ENCODE measurements around the gene ADGRD2. TPM values are rescaled to one million over a fixed set of nuclear protein-coding genes. Genes with fewer than 3 reads are reported as not detected.

The ADGRD2 gene
- total RNA-seq, 1 donor from 2014 or later, result not detected

GRCh38 chr9:124485936-124486335, 35.7 kb downstream of the ADGRD2 start:
- no peak overlapping the region for H3K27ac ChIP-seq (replicated peaks)
- DNase-seq, result no peak
- no peaks in the 10 kb centered on the region for H3K4me1 ChIP-seq
- no peaks in the 10 kb centered on the region for H3K9me3 ChIP-seq (replicated peaks)
- no peaks in the 10 kb centered on the region for H3K36me3 ChIP-seq
- H3K4me3 ChIP-seq, result no peak overlapping the region
- intact Hi-C loops (cut with micrococcal nuclease), result no loop called here
- no peak for TF ChIP-seq CTCF (IDR thresholded peaks at IDR 0.05; ENCODE audit: borderline replicate concordance)
- peaks cover 95% of the 10 kb centered on the region for H3K27me3 ChIP-seq (ENCODE audit: low read depth)

GRCh38 chr9:124486778-124487259, 36.6 kb downstream of the ADGRD2 start:
- no peak overlapping the region for H3K4me3 ChIP-seq
- no peaks in the 10 kb centered on the region for H3K36me3 ChIP-seq
- H3K27ac ChIP-seq (replicated peaks), result no peak overlapping the region
- no peaks in the 10 kb centered on the region for H3K4me1 ChIP-seq
- H3K9me3 ChIP-seq (replicated peaks), result no peaks in the 10 kb centered on the region
- intact Hi-C loops (cut with micrococcal nuclease), result no loop called here
- H3K27me3 ChIP-seq (ENCODE audit: low read depth), result peaks cover 95% of the 10 kb centered on the region
- no peak for DNase-seq
- TF ChIP-seq CTCF (IDR thresholded peaks at IDR 0.05; ENCODE audit: borderline replicate concordance), result no peak

DNA sequence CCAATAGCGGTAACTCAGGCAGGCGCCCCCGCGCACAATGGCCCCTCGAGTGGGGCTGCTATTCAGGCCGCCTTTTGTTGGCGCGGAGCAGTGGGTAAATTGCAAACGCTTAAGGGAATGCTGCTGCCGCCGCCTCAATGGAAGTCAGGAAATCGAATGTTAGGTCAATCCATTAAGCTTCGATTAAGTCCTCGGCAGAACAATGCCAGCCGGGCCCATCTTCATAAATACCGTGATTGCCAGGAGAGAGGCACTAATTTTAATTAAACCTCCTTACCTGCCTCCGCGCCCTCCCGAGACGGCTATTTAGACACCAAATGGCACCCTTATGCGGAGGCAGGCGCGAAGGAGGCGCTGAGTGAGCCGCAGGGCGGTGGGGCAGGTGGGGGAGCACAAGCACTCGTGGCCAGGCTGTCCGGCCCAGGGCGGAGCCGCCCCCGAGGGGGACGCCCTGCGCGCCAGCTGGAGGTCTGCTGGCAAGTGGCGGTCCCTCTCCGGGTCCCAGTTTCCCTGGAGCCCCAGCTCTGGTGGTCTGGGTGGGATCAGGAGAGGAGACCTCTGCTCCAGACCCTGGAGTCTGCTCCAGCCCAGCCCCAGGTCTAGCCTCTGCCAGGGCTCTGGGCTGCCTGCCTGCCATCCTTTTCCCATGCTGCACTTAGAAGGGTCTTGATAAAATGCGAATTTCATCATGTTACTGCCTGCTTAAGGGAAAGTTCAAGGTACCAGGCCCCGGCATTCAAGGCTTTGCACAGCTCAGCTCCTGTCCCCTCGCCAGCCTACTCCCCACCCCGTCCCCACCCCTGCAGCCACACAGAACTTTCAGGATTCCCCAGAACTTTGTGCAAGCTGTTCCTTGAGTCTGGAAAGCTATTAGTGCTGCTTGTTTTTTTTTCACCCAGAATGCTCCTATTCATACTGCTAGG, 37.3 kb downstream of the ADGRD2 start:
- DNase-seq, result no peak

DNA sequence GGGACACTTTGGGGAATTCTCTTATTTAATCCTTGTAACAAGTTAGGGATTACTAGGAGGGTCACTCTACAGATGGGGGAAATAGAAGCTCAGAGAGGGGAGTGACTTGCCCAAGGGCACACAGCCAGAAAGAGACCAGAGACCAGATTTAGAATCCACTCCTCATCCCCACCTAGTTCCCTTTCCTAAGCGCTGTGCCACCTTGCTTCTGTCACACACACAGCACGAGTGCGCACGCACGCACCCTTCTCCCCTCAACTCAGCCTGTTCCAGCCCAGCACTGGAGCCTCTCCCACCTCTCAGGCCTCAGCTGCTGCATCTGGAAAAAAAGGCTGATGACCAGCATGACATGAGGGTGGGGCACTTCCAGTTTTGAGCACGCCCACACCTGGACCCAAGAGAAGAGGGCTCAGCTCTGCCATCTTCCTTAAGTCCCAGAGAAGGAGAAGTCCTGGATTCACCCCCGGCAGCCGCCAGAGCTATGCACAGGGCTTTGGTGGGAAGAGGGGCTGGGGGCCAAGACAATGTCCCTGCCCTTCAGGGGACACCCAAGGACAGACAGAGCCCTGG, 38.5 kb downstream of the ADGRD2 start:
- H3K27me3 ChIP-seq (ENCODE audit: low read depth), result peaks cover 93% of the 10 kb centered on the region
- H3K9me3 ChIP-seq (replicated peaks), result no peaks in the 10 kb centered on the region
- no peak overlapping the region for H3K27ac ChIP-seq (replicated peaks)
- no peaks in the 10 kb centered on the region for H3K36me3 ChIP-seq
- no peak overlapping the region for H3K4me3 ChIP-seq
- intact Hi-C loops (cut with micrococcal nuclease), result no loop called here
- DNase-seq, result no peak
- no peaks in the 10 kb centered on the region for H3K4me1 ChIP-seq
- no peak for TF ChIP-seq CTCF (IDR thresholded peaks at IDR 0.05; ENCODE audit: borderline replicate concordance)

More for the DNA sequence above, 37.3 kb downstream of the ADGRD2 start:
- H3K4me1 ChIP-seq, result no peaks in the 10 kb centered on the region
- no peak overlapping the region for H3K27ac ChIP-seq (replicated peaks)
- H3K27me3 ChIP-seq (ENCODE audit: low read depth), result peaks cover 93% of the 10 kb centered on the region
- no peaks in the 10 kb centered on the region for H3K9me3 ChIP-seq (replicated peaks)
- no peaks in the 10 kb centered on the region for H3K36me3 ChIP-seq
- intact Hi-C loops (cut with micrococcal nuclease), result no loop called here
- TF ChIP-seq CTCF (IDR thresholded peaks at IDR 0.05; ENCODE audit: borderline replicate concordance), result no peak
- H3K4me3 ChIP-seq, result no peak overlapping the region

DNA sequence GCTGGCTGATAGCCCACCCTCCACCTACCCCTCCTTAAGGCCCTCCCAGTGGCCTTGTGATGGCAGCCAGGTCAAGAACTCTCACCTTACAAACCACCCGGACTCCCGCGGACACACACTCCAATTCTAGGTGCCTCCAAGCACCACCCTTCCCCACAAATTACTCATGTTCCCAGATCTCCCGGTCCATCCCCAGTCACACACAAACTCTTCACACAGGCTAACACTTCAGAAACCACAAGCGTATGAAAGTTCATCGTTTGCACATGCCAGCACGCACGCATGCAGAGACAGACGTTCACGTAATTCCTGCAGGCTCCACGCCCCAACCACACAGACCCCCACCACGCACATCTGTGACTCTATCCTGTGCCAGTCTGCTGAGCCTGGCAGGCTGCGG, 39.0 kb downstream of the ADGRD2 start:
- Histone ChIP-seq H3K4me1 (no peaks in the 10 kb centered on the region), H3K27ac (replicated peaks) (no peak overlapping the region), H3K9me3 (replicated peaks) (no peaks in the 10 kb centered on the region), H3K36me3 (no peaks in the 10 kb centered on the region), H3K27me3 (ENCODE audit: low read depth) (peaks cover 88% of the 10 kb centered on the region), H3K4me3 (no peak overlapping the region)
- no peak for TF ChIP-seq CTCF (IDR thresholded peaks at IDR 0.05; ENCODE audit: borderline replicate concordance)
- intact Hi-C loops (cut with micrococcal nuclease), result no loop called here
- no peak for DNase-seq
